SK-N-MC (cell line): ENCODE results near the gene CTF1.

Experiments used
- DNase-seq: peaks from one replicate; pipeline ENCODE4 v3.0.0-alpha.2; 2011; ENCODE audit warnings: low read depth, low spot score
- H3K27ac ChIP-seq: fragments of 200-600 bp; sonication (generic); 2 replicates; pipeline ENCODE4 v1.5.1; 2016; ENCODE audit warnings: mixed run types
- H3K36me3 ChIP-seq: fragments of 200-600 bp; sonication (generic); 2 replicates; pipeline ENCODE4 v1.6.1; 2017; ENCODE audit warnings: antibody characterized with exemption, low read length, mixed read lengths; ENCODE audit not compliant: insufficient read depth
- H3K4me3 ChIP-seq: fragments of 200-600 bp; sonication (generic); 2 replicates; pipeline ENCODE4 v1.5.1; 2016
- H3K9ac ChIP-seq: fragments of 200-600 bp; sonication (generic); 2 replicates; pipeline ENCODE4 v1.8.0; 2017; ENCODE audit warnings: mixed run types, mixed read lengths; ENCODE audit not compliant: insufficient read length
- H3K9me3 ChIP-seq: fragments of 200-600 bp; sonication (generic); 2 replicates; pipeline ENCODE4 v1.6.1; 2017; ENCODE audit warnings: low read depth, mild to moderate bottlenecking, antibody characterized with exemption, low read length, moderate library complexity, mixed read lengths
- EZH2 ChIP-seq: fragments of 200-600 bp; sonication (generic); IDR thresholded peaks from one replicate; pipeline ENCODE4 v1.6.1; 2017; ENCODE audit warnings: antibody characterized with exemption
- FOXP2 ChIP-seq: optimal IDR thresholded peaks from 2 replicates; pipeline ENCODE3; 2011; ENCODE audit warnings: mild to moderate bottlenecking, moderate library complexity; ENCODE audit not compliant: insufficient read depth; ENCODE audit errors: extremely low read length, control extremely low read depth
- POLR2AphosphoS5 ChIP-seq: IDR thresholded peaks from 2 replicates; pipeline ENCODE4 v1.6.1; 2012; ENCODE audit warnings: mild to moderate bottlenecking, low read depth, low read length, borderline replicate concordance

Gene CTF1

GRCh38 chr16:30944352-30944751 lies 47.9 kb downstream of the CTF1 start:
- Histone ChIP-seq H3K36me3 (peaks cover 28% of the 10 kb centered on the region), H3K9ac (no peak overlapping the region), H3K9me3 (no peaks in the 10 kb centered on the region), H3K27ac (no peak overlapping the region), H3K4me3 (no peak overlapping the region)
- DNase-seq, result no peak
- TF ChIP-seq FOXP2 (no peak), EZH2 (no peak), POLR2AphosphoS5 (no peak)

GRCh38 chr16:30946671-30947540 lies 50.5 kb downstream of the CTF1 start:
- Histone ChIP-seq H3K4me3 (no peak overlapping the region), H3K9ac (no peak overlapping the region), H3K27ac (no peak overlapping the region), H3K9me3 (no peaks in the 10 kb centered on the region), H3K36me3 (peaks cover 22% of the 10 kb centered on the region)
- DNase-seq, result no peak
- TF ChIP-seq POLR2AphosphoS5 (no peak), EZH2 (no peak), FOXP2 (no peak)

GRCh38 chr16:30947541-30947858 lies 51.1 kb downstream of the CTF1 start:
- Histone ChIP-seq H3K4me3 (no peak overlapping the region), H3K9ac (no peak overlapping the region), H3K27ac (no peak overlapping the region), H3K36me3 (peaks cover 16% of the 10 kb centered on the region), H3K9me3 (no peaks in the 10 kb centered on the region)
- DNase-seq, result no peak
- TF ChIP-seq POLR2AphosphoS5 (no peak), FOXP2 (no peak)

- no peak overlapping the region for H3K27ac ChIP-seq
Observed at GRCh38 chr16:30947859-30948666, 51.6 kb downstream of the CTF1 start.

GRCh38 chr16:30948667-30949649 lies 52.5 kb downstream of the CTF1 start, which contains the start of gene ORAI3:
ORAI3 (plus strand) TSS chr16:30949068; CDS start chr16:30949290, 222 bp downstream.
- no peak for DNase-seq
- Histone ChIP-seq H3K4me3 (peak within 1 kb of the TSS; percentile 88), H3K9me3 (no peaks in the 10 kb centered on the region), H3K9ac (peak within 1 kb of the TSS; percentile 73), H3K27ac (no peak within 1 kb of the TSS), H3K36me3 (peaks cover 7% of the 10 kb centered on the region)
- TF ChIP-seq POLR2AphosphoS5 (peak; percentile 58; the same call in 1 of the 2 replicates), FOXP2 (no peak)

More at GRCh38 chr16:30947859-30948666, 51.6 kb downstream of the CTF1 start:
- peaks cover 11% of the 10 kb centered on the region for H3K36me3 ChIP-seq
- DNase-seq, result peak; percentile 83
- H3K4me3 ChIP-seq, result peak overlapping the region; percentile 88
- H3K9me3 ChIP-seq, result no peaks in the 10 kb centered on the region
- H3K9ac ChIP-seq, result no peak overlapping the region
- TF ChIP-seq EZH2 (no peak), FOXP2 (no peak), POLR2AphosphoS5 (no peak; the same call in 1 of the 2 replicates)

GRCh38 chr16:30949650-30950515 lies 53.5 kb downstream of the CTF1 start:
- H3K27ac ChIP-seq, result no peak overlapping the region

GRCh38 chr16:30950516-30951065 lies 54.2 kb downstream of the CTF1 start:
- DNase-seq, result no peak
- no peaks in the 10 kb centered on the region; the same call in 1 of the 2 replicates for H3K36me3 ChIP-seq
- H3K4me3 ChIP-seq, result no peak overlapping the region
- TF ChIP-seq POLR2AphosphoS5 (no peak), FOXP2 (no peak), EZH2 (no peak)
- no peaks in the 10 kb centered on the region for H3K9me3 ChIP-seq
- H3K27ac ChIP-seq, result no peak overlapping the region
- no peak overlapping the region for H3K9ac ChIP-seq

More at GRCh38 chr16:30949650-30950515, 53.5 kb downstream of the CTF1 start:
- Histone ChIP-seq H3K9ac (peak overlapping the region; percentile 73), H3K36me3 (no peaks in the 10 kb centered on the region; the same call in 1 of the 2 replicates), H3K4me3 (peak overlapping the region; percentile 88), H3K9me3 (no peaks in the 10 kb centered on the region)
- TF ChIP-seq FOXP2, result no peak
- no peak for DNase-seq
